ACHN (cell line): ENCODE results near the gene ASL.
"Not testable (repeated sequence)": the region's sequence is repeated elsewhere in the genome, so short reads cannot be mapped to it uniquely, and the experiment has no call there.

Experiments used
- DNase-seq: peaks from one replicate; pipeline ENCODE4 v3.0.0-alpha.2; 2015
- in situ Hi-C: cut with HindIII; loops from 2 replicates; pipeline ENCODE4 v1.10.0; 2017; ENCODE audit warnings: low sequenced_read_pairs, low pct_ligation_motif_present, low pct_unique_long_range_greater_than_20kb

ASL gene

GRCh38 chr7:66069732-66070131 lies 5.9 kb upstream of the ASL start:
- in situ Hi-C loops = no loop called here
- no peak for DNase-seq

- in situ Hi-C loops = no loop called here
- no peak for DNase-seq
Observed at GRCh38 chr7:66070222-66070621, 5.4 kb upstream of the ASL start.

GRCh38 chr7:66072208-66072607 lies 3.4 kb upstream of the ASL start:
- in situ Hi-C loops, DNase-seq: not testable (repeated sequence)

- in situ Hi-C loops = no loop called here
- DNase-seq = no peak
Observed at GRCh38 chr7:66076462-66077329, 1.1 kb downstream of the ASL start.

- in situ Hi-C loops = no loop called here
- DNase-seq = no peak
Observed at GRCh38 chr7:66078067-66078466, 2.4 kb downstream of the ASL start.

GRCh38 chr7:66082083-66082482 lies 6.5 kb downstream of the ASL start:
- in situ Hi-C loops = no loop called here
- DNase-seq = no peak

GRCh38 chr7:66082886-66083415 lies 7.3 kb downstream of the ASL start:
- no peak for DNase-seq
- in situ Hi-C loops = no loop called here

GRCh38 chr7:66083677-66084076 lies 8.1 kb downstream of the ASL start:
- no peak for DNase-seq
- in situ Hi-C loops = no loop called here

- DNase-seq = no peak
- in situ Hi-C loops = no loop called here
Observed at GRCh38 chr7:66088861-66089838, 13.5 kb downstream of the ASL start.

GRCh38 chr7:66092654-66093053 lies 17.0 kb downstream of the ASL start:
- in situ Hi-C loops = no loop called here
- DNase-seq = no peak

- in situ Hi-C loops = no loop called here
- DNase-seq = no peak
Observed at GRCh38 chr7:66095010-66095409, 19.4 kb downstream of the ASL start.

- in situ Hi-C loops = no loop called here
- DNase-seq = no peak
Observed at GRCh38 chr7:66099232-66099550, 23.6 kb downstream of the ASL start.

GRCh38 chr7:66099551-66100407 lies 24.2 kb downstream of the ASL start:
- in situ Hi-C loops = no loop called here
- DNase-seq = peak; percentile 96

GRCh38 chr7:66100408-66101050 lies 24.9 kb downstream of the ASL start:
- DNase-seq = peak; percentile 29
- in situ Hi-C loops = no loop called here

- in situ Hi-C loops, DNase-seq: not testable (repeated sequence)
Observed at GRCh38 chr7:66102168-66102567, 26.5 kb downstream of the ASL start.

GRCh38 chr7:66103994-66104393 lies 28.4 kb downstream of the ASL start:
- in situ Hi-C loops, DNase-seq: not testable (repeated sequence)

GRCh38 chr7:66105263-66105748 lies 29.7 kb downstream of the ASL start:
- DNase-seq = no peak
- in situ Hi-C loops = no loop called here

GRCh38 chr7:66108410-66108809 lies 32.8 kb downstream of the ASL start:
- DNase-seq, in situ Hi-C loops: not testable (repeated sequence)
